H54 (cell line): ENCODE measurements around the gene TMPRSS3.

Source experiments
- DNase-seq: peaks from one replicate; pipeline ENCODE4 v3.0.0; 2011; ENCODE audit warnings: low spot score, mixed read lengths; ENCODE audit not compliant: insufficient read length
- FAIRE-seq: peaks from 3 replicates; lab custom pipeline; 2011; peaks lifted over from hg19 to GRCh38; lab: Jason Lieb, UNC
- POLR2A ChIP-seq: IDR thresholded peaks from 2 replicates; pipeline ENCODE4 v1.6.1; 2011; ENCODE audit warnings: low read depth, mild to moderate bottlenecking, low read length

TMPRSS3 gene

DNA sequence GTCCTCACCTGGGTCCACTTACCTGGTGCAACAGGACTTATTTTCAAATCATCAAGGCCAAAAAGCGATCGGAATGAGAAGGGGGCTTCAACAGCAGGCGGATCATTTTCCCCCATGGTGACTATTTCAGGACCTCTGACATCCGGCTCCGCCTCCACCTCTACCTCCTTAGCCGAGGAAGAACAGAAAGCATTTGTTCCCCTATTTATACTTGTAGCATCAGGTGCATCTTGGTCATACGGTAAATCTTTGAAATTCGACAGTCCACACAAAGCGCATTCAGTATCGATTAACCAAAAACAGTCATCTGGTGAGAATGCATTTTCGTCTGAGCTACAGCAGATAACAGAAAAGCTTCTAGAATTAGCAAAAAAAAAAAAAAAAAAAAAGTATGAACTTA, 550 bp downstream of the TMPRSS3 start:
- DNase-seq (no peak), FAIRE-seq (no peak)
- no peak for TF ChIP-seq POLR2A

GRCh38 chr21:42393443-42393950, 2.4 kb downstream of the TMPRSS3 start:
- DNase-seq (no peak), FAIRE-seq (no peak)
- no peak for TF ChIP-seq POLR2A

DNA sequence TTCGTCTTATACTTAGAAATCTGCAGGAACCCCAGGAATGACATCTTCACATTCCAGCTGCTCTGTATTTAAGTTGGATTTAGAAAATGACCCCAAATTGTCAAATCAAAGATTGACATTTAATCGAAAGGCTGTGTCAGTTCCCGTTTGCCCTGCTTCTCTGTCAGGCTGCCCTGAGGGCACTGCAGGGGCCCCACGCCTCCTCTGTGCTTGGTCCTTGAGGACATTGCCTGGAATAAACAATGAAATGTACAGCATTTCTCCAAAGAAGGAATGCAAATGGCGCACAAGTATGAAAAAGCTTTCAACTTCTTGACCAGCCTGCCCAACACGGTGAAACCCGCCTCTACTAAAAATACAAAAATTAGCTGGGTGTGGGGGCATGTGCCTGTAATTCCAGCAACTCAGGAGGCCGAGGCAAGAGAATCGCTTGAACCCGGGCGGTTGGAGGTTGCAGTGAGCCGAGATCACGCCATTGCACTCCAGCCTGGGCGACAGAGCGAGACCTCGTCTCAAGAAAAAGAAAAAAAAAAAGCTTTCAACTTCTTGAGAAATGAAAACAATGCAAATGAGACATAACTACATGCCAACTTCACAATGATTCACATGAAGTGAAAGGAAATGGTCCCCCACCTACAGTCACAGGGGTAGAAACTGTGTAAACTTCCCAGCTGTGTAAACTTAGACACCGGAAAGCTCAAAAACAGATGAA, 3.0 kb downstream of the TMPRSS3 start:
- FAIRE-seq: no peak
- no peak for DNase-seq
- TF ChIP-seq POLR2A: no peak

DNA sequence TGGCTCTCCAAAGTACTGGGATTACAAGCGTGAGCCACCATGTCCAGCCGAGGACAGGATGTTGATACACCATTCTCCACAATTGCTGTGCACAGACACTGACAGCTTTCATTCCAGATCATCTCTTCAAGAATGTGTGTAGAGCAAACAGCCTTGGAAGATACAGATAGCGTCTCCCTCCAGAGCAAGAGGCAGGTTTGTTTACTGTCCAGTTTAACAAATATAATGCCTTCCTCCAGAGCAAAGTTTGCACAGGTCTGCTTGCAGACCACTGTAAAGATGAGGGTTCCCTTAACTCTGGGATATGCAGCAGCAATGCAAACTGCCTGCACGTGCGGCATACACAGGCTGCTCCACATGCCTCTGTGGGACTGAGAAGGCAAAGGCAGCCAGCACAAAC, 4.6 kb downstream of the TMPRSS3 start:
- no peak for DNase-seq
- no peak for TF ChIP-seq POLR2A
- no peak for FAIRE-seq

GRCh38 chr21:42390696-42391095, 5.2 kb downstream of the TMPRSS3 start:
- FAIRE-seq (no peak), DNase-seq (no peak)
- TF ChIP-seq POLR2A: no peak

- DNase-seq (no peak), FAIRE-seq (no peak)
- TF ChIP-seq POLR2A: no peak
Observed at GRCh38 chr21:42390193-42390592, 5.7 kb downstream of the TMPRSS3 start.

DNA sequence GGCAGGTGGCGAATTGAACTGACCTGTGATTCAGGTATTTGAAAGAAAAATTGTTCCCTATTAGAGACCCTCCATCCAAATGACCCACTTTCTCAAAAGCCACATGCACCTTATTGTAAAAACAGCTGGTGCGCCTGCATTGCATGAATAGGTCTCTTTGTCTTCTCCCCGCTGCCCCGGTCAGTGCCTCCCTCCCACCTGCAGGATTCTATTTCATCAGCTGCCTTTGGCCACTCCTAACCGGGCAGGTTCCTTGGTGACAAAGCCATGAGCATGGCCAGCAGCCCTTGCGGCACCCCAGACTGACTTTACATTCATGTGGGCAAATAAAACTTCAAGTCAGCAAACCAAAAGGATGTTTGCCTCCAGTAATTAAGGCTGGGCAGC, 6.4 kb downstream of the TMPRSS3 start:
- TF ChIP-seq POLR2A: no peak
- no peak for DNase-seq
- no peak for FAIRE-seq

DNA sequence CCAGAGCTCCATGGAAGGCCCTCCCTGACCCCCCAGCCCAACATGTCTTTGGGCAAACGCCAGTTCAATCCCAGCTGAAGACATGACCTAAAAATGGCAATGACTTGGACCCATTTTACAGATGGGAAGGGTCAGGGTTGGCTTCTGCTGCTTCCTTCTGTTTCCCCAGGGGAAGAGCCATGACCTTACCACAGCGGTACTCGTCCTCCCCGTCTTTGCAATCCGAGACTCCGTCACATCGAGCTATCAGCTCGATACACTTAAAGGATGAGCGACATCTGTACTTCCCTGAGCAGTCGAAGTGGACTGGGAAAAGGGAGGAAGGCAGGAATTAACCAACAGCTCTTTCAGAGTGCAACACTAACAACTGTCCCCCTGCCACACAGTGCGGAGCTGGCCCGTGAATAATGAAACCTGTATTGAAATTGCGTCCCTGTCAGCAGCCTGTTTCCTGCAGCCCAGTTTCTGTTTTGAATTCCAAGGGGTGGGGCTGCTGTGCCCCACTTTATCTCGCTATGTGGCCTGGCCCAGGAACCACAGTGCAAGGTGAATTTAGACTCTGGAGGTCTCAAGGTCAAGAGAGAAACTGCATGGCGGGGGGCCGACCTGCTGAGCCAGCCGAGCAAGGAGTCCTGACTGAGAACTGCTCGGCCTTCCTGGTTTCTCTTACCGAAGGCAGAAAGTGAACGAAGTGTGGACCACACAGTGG, 7.0 kb downstream of the TMPRSS3 start:
- DNase-seq: no peak
- FAIRE-seq: no peak
- no peak for TF ChIP-seq POLR2A

DNA sequence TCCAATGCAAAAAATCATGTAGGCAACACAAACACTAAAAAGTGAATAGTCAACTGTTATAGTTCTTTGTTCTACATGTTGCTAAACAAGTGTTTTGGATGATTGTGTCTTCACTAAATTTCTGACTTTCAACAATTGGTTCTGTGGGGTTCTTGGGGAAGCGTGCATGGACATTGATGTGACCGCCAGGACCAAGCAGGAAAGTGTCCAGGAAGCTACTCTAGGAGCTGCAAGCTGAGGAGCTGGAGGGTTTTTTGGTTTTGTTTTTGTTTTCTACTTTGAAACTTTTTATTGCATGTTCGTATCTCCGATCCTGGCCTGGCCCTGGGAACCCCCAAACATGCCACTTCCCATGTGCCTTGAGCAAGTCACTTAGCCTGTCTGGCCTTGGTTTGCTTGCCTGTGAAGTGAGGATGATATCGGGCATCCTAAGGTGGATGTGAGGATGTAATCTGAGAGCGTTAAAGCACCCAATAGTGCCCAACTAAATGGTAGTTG, 8.0 kb downstream of the TMPRSS3 start:
- TF ChIP-seq POLR2A: no peak
- DNase-seq (no peak), FAIRE-seq (no peak)

DNA sequence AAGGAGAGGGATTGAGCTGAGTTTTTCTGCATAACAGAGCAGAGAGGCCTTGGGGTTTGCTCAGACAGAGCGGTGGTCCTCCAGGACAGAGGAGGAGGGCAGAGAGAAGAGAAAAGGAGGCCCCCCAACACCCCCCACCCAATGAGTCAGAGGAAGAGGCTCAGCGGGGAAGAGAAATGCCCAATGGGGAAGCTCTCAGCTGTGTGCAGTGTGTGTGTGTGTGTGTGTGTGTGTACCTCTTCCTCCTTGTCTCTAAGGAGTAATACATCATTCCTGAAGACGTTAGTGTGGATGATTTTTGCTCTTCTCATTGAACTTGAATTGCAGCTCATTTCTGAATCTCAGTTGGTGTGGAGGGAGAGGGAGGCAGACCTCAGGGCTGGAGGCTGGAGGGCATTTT, 8.7 kb downstream of the TMPRSS3 start:
- TF ChIP-seq POLR2A: no peak
- DNase-seq (no peak), FAIRE-seq (no peak)

DNA sequence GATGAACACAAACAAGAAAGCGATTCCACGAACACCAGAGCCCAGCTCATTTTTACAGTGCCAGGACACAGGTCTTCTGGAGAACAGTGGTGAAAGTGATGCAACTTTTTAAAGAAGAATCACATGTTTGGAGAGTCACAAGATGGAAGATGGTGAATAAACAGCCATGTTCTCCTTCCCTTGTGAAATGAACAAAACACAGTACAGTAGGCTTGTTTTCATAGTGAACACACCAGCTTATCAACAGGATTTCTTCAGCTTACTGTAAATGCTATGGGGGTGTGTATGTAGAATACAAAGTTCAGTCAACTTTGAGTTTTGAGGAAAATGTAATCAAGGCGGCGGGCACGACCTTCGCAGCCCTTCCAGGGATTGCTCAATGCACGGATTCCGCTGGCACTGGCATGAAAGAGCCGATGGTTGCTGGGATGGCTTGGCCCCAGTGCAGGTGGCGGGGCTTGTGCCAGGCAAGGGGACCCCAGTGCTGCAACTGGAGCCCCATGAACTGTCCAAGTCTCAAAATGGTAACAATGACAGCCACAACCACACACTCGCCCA, 9.7 kb downstream of the TMPRSS3 start:
- no peak for TF ChIP-seq POLR2A
- FAIRE-seq: no peak
- DNase-seq: no peak

GRCh38 chr21:42385619-42386018, 10.2 kb downstream of the TMPRSS3 start:
- FAIRE-seq (no peak), DNase-seq (no peak)
- TF ChIP-seq POLR2A: no peak

GRCh38 chr21:42384989-42385388, 10.9 kb downstream of the TMPRSS3 start:
- no peak for DNase-seq
- TF ChIP-seq POLR2A: no peak
- FAIRE-seq: no peak
